ENCODE data around the gene DBF4. TPM values are rescaled to one million over a fixed set of nuclear protein-coding genes. Genes with fewer than 3 reads are reported as not detected.

The DBF4 gene
- total and polyA plus RNA-seq, 2 of the 4 experiments (the other 2 are of a cell fraction): 6.4 to 7.2 TPM

- Histone ChIP-seq H3K4me3 (ENCODE audit: insufficient read depth, low read depth, low read length) (no peak overlapping the region), H2BK20ac (ENCODE audit: low read depth, low read length) (no peak overlapping the region), H3K23ac (ENCODE audit: low read depth, low read length) (no peak overlapping the region), H4K8ac (ENCODE audit: low read depth in 2 of 2, low read length in 2 of 2) (no peak overlapping the region), H3K79me1 (ENCODE audit: low read depth in 1 of 2, low read length in 2 of 2) (no peaks in the 10 kb centered on the region), H3K4me2 (ENCODE audit: low read depth, low read length) (no peak overlapping the region), H2AK5ac (ENCODE audit: low read depth, low read length) (no peak overlapping the region), H4K20me1 (ENCODE audit: insufficient read depth, low read length) (no peaks in the 10 kb centered on the region), H2AK9ac (replicated peaks; ENCODE audit: low read depth, low read length, poor library complexity) (no peak overlapping the region), H3K4ac (ENCODE audit: low read depth, low read length) (no peak overlapping the region), H3K9ac (ENCODE audit: low read depth, low read length) (no peak overlapping the region), H4K5ac (ENCODE audit: low read depth, low read length) (no peak overlapping the region), H3K9me1 (ENCODE audit: insufficient read depth, low read length) (no peaks in the 10 kb centered on the region), H2BK120ac (ENCODE audit: low read depth, low read length) (no peak overlapping the region), H3K27ac (ENCODE audit: insufficient read depth, low read length) (no peak overlapping the region), H2AFZ (replicated peaks; ENCODE audit: low read length, poor library complexity) (no peak overlapping the region), H3K4me1 (ENCODE audit: control insufficient read depth, insufficient read depth, low read length) (peaks cover 6% of the 10 kb centered on the region; the same call in 1 of the 2 replicates), H3K9me3 (ENCODE audit: control insufficient read depth, insufficient read depth, low read length) (no peaks in the 10 kb centered on the region), H3K18ac (ENCODE audit: low read depth, low read length) (no peak overlapping the region), H4K91ac (ENCODE audit: insufficient read depth, low read depth, low read length) (no peak overlapping the region), H2BK5ac (ENCODE audit: low read depth, low read length, poor library complexity, severe bottlenecking) (no peak overlapping the region), H3K36me3 (ENCODE audit: control insufficient read depth, insufficient read depth, low read length) (no peaks in the 10 kb centered on the region), H3K14ac (replicated peaks; ENCODE audit: low read depth, low read length) (no peak overlapping the region), H3K27me3 (ENCODE audit: control insufficient read depth, insufficient read depth, low read length) (no peaks in the 10 kb centered on the region), H3K56ac (ENCODE audit: extremely low read depth, insufficient read depth, low read length) (no peak overlapping the region), H2BK15ac (ENCODE audit: low read depth, low read length) (no peak overlapping the region)
- ATAC-seq (ENCODE audit: low read depth) (no peak), DNase-seq (peak; percentile 12)
- dilution Hi-C loops (cut with HindIII; ENCODE audit: low sequenced_read_pairs, unreplicated experiment): no loop called here
- in situ Hi-C loops (cut with MboI; ENCODE audit: low sequenced_read_pairs): no loop called here
- ChIA-PET POLR2A (ENCODE audit: unreplicated experiment) (no interaction called here), CTCF (no interaction called here)
- TF ChIP-seq MXI1 (IDR thresholded peaks at IDR 0.05; ENCODE audit: borderline replicate concordance, low read depth, low read length) (no peak), FOS (IDR thresholded peaks at IDR 0.05; ENCODE audit: low read depth, low read length) (no peak), RCOR1 (IDR thresholded peaks at IDR 0.05; ENCODE audit: insufficient replicate concordance, low read length) (no peak), MAFK (IDR thresholded peaks at IDR 0.05; ENCODE audit: low read depth, low read length) (no peak), MAZ (IDR thresholded peaks at IDR 0.05; ENCODE audit: borderline replicate concordance, low read depth, low read length) (no peak), CTCF (conservative IDR thresholded peaks at IDR 0.05; ENCODE audit: low read depth, low read length) (no peak), ELK1 (IDR thresholded peaks at IDR 0.05; ENCODE audit: borderline replicate concordance, low read depth, low read length) (no peak), SMC3 (IDR thresholded peaks at IDR 0.05; ENCODE audit: low read depth, low read length) (no peak), USF2 (IDR thresholded peaks at IDR 0.05; ENCODE audit: low read depth, low read length) (no peak), RAD21 (IDR thresholded peaks at IDR 0.05; ENCODE audit: low read length) (no peak), RFX5 (IDR thresholded peaks at IDR 0.05; ENCODE audit: low read depth, low read length) (no peak), POLR2A (IDR thresholded peaks at IDR 0.05; ENCODE audit: low read depth, low read length) (no peak), BHLHE40 (IDR thresholded peaks at IDR 0.05; ENCODE audit: low read depth, low read length) (no peak), CEBPB (IDR thresholded peaks at IDR 0.05; ENCODE audit: low read depth, low read length) (no peak), NFE2L2 (IDR thresholded peaks at IDR 0.05; ENCODE audit: low read depth, low read length) (no peak), CHD1 (IDR thresholded peaks at IDR 0.05; ENCODE audit: low read depth, low read length) (no peak)
- no TSS peak for BruUV-seq (replicated peaks)
- WGBS, 2 experiments (ENCODE audit: extremely low coverage in 2 of 2, insufficient read length in 1 of 2): 44% methylated on average over 1 of the region's 1 CpG; no CpG with 5 or more reads in 1 of the 2 experiments
- intact Hi-C loops (cut with micrococcal nuclease): no loop called here
These were observed 43.2 kb upstream of the DBF4 start for GRCh38 chr7:87833130-87833529.

All from IMR-90 (cell line).